GM23338 (cell line): ENCODE measurements around the gene PRRT1. TPM values are rescaled to one million over a fixed set of nuclear protein-coding genes. Genes with fewer than 3 reads are reported as not detected.

ENCODE experiments used
- ETS1 ChIP-seq: IDR thresholded peaks from 2 replicates; pipeline ENCODE4 v1.6.1; 2016; ENCODE audit warnings: antibody characterized with exemption
- EZH2 ChIP-seq: fragments of 200-600 bp; sonication (generic); IDR thresholded peaks from one replicate; pipeline ENCODE4 v1.8.0; 2017; ENCODE audit warnings: antibody characterized with exemption, mild to moderate bottlenecking, low read depth; ENCODE audit not compliant: unreplicated experiment
- EZH2phosphoT487 ChIP-seq: fragments of 200-600 bp; sonication (generic); IDR thresholded peaks from one replicate; pipeline ENCODE4 v1.8.1; 2018; ENCODE audit warnings: antibody characterized with exemption; ENCODE audit not compliant: unreplicated experiment
- JUNB ChIP-seq: IDR thresholded peaks from one replicate; pipeline ENCODE4 v1.6.1; 2016; ENCODE audit warnings: antibody characterized with exemption; ENCODE audit not compliant: unreplicated experiment
- ZNF114 ChIP-seq: fragments of 250-450 bp; sonication (Bioruptor Pico); IDR thresholded peaks from 2 replicates; pipeline ENCODE4 v1.5.0; 2020; ENCODE audit warnings: mild to moderate bottlenecking, moderate library complexity
- polyA plus RNA-seq: library from polyadenylated mRNA; unstranded; fragments of >200 nt; fragmentation: Nextera tagmentation; extraction: Ambion mirVana; gene quantifications from 2 replicates; pipeline ENCODE4 v1.2.1, GENCODE V29; 2016
- total RNA-seq: library from RNA; depleted of rRNA; stranded (reverse); fragments of >200 nt; shearing (Covaris generic); gene quantifications from 2 replicates; pipeline ENCODE4 v1.2.3, GENCODE V29; 2014
- TF ChIP-seq, protein P1 (sequence below): fragments of 250-450 bp; sonication (Bioruptor Pico); IDR thresholded peaks from 2 replicates; pipeline ENCODE4 v1.5.0; 2020; ENCODE audit warnings: mild to moderate bottlenecking, moderate library complexity
- TF ChIP-seq, protein P2 (sequence below): IDR thresholded peaks from one replicate; pipeline ENCODE4 v1.6.1; 2018; ENCODE audit warnings: antibody characterized with exemption; ENCODE audit not compliant: unreplicated experiment

PRRT1 gene
- total and polyA plus RNA-seq, 2 experiments from 2014 or later = 2.7 TPM; not detected in 1

GRCh38 chr6:32131439-32131948 lies 20.2 kb downstream of the PRRT1 start (continued):
- TF ChIP-seq, protein P1, sequence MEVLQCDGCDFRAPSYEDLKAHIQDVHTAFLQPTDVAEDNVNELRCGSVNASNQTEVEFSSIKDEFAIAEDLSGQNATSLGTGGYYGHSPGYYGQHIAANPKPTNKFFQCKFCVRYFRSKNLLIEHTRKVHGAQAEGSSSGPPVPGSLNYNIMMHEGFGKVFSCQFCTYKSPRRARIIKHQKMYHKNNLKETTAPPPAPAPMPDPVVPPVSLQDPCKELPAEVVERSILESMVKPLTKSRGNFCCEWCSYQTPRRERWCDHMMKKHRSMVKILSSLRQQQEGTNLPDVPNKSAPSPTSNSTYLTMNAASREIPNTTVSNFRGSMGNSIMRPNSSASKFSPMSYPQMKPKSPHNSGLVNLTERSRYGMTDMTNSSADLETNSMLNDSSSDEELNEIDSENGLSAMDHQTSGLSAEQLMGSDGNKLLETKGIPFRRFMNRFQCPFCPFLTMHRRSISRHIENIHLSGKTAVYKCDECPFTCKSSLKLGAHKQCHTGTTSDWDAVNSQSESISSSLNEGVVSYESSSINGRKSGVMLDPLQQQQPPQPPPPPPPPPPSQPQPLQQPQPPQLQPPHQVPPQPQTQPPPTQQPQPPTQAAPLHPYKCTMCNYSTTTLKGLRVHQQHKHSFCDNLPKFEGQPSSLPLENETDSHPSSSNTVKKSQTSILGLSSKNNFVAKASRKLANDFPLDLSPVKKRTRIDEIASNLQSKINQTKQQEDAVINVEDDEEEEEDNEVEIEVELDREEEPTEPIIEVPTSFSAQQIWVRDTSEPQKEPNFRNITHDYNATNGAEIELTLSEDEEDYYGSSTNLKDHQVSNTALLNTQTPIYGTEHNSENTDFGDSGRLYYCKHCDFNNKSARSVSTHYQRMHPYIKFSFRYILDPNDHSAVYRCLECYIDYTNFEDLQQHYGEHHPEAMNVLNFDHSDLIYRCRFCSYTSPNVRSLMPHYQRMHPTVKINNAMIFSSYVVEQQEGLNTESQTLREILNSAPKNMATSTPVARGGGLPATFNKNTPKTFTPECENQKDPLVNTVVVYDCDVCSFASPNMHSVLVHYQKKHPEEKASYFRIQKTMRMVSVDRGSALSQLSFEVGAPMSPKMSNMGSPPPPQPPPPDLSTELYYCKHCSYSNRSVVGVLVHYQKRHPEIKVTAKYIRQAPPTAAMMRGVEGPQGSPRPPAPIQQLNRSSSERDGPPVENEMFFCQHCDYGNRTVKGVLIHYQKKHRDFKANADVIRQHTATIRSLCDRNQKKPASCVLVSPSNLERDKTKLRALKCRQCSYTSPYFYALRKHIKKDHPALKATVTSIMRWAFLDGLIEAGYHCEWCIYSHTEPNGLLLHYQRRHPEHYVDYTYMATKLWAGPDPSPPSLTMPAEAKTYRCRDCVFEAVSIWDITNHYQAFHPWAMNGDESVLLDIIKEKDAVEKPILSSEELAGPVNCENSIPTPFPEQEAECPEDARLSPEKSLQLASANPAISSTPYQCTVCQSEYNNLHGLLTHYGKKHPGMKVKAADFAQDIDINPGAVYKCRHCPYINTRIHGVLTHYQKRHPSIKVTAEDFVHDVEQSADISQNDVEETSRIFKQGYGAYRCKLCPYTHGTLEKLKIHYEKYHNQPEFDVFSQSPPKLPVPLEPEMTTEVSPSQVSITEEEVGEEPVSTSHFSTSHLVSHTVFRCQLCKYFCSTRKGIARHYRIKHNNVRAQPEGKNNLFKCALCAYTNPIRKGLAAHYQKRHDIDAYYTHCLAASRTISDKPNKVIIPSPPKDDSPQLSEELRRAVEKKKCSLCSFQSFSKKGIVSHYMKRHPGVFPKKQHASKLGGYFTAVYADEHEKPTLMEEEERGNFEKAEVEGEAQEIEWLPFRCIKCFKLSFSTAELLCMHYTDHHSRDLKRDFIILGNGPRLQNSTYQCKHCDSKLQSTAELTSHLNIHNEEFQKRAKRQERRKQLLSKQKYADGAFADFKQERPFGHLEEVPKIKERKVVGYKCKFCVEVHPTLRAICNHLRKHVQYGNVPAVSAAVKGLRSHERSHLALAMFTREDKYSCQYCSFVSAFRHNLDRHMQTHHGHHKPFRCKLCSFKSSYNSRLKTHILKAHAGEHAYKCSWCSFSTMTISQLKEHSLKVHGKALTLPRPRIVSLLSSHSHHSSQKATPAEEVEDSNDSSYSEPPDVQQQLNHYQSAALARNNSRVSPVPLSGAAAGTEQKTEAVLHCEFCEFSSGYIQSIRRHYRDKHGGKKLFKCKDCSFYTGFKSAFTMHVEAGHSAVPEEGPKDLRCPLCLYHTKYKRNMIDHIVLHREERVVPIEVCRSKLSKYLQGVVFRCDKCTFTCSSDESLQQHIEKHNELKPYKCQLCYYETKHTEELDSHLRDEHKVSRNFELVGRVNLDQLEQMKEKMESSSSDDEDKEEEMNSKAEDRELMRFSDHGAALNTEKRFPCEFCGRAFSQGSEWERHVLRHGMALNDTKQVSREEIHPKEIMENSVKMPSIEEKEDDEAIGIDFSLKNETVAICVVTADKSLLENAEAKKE = no peak
- no peak for TF ChIP-seq JUNB
- TF ChIP-seq EZH2phosphoT487 = no peak
- no peak for TF ChIP-seq ZNF114
- no peak for TF ChIP-seq EZH2
- TF ChIP-seq ETS1 = no peak
- TF ChIP-seq, protein P2, sequence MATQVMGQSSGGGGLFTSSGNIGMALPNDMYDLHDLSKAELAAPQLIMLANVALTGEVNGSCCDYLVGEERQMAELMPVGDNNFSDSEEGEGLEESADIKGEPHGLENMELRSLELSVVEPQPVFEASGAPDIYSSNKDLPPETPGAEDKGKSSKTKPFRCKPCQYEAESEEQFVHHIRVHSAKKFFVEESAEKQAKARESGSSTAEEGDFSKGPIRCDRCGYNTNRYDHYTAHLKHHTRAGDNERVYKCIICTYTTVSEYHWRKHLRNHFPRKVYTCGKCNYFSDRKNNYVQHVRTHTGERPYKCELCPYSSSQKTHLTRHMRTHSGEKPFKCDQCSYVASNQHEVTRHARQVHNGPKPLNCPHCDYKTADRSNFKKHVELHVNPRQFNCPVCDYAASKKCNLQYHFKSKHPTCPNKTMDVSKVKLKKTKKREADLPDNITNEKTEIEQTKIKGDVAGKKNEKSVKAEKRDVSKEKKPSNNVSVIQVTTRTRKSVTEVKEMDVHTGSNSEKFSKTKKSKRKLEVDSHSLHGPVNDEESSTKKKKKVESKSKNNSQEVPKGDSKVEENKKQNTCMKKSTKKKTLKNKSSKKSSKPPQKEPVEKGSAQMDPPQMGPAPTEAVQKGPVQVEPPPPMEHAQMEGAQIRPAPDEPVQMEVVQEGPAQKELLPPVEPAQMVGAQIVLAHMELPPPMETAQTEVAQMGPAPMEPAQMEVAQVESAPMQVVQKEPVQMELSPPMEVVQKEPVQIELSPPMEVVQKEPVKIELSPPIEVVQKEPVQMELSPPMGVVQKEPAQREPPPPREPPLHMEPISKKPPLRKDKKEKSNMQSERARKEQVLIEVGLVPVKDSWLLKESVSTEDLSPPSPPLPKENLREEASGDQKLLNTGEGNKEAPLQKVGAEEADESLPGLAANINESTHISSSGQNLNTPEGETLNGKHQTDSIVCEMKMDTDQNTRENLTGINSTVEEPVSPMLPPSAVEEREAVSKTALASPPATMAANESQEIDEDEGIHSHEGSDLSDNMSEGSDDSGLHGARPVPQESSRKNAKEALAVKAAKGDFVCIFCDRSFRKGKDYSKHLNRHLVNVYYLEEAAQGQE = no peak
